ENCODE results near the gene SIRT2.
"Not testable (repeated sequence)": the region's sequence is repeated elsewhere in the genome, so short reads cannot be mapped to it uniquely, and the experiment has no call there.

SIRT2 gene

GRCh38 chr19:38898788-38899446, 501 bp downstream of the SIRT2 start:
- peak; percentile 39 for DNase-seq (ENCODE audit: low read depth, low spot score)

GRCh38 chr19:38894968-38895367, 4.5 kb downstream of the SIRT2 start:
- no peak for DNase-seq (ENCODE audit: low read depth, low spot score)

DNA sequence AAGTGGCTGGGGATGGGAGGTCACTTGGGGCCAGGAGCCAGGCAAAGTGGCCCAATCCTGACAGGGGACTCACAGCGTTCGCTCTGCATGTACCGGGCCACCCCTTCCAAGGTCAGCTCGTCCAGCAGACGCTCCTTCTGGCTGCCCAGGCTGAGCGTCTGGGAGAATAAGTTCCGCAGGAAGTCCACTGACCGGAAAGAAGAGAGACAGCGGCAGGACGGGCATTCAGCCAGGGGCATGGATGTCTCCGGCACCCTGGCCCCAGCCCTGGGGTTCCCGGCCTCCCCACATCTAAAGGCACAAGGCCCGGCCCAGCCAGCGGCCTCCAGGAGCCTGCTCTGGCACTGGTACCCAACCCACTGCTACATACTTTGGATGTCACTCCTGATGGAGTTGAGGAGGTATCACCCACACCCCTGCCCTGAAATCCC, 6.1 kb downstream of the SIRT2 start:
- DNase-seq (ENCODE audit: low read depth, low spot score), result no peak

- no peak for DNase-seq (ENCODE audit: low read depth, low spot score)
These were observed 6.6 kb downstream of the SIRT2 start for GRCh38 chr19:38892841-38893240.

DNA sequence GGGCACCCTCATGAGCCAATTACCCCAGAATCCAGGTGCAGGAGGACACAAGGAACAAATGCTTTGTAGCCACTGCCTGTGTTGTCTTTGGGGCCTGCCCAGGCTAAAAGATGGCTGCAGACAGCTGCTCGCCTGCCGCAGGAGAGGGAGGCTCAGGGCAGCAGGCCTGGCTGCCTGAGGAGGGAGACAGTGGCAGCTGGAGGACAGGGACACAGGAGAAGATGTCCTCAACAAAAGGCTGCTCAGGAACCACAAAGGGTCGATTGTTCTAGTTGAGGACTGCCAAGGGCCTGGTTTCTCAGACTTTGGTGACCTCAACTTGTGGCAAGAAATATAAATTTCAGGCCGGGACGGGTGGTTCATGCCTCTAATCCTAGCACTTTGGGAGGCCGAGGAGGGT, 7.6 kb downstream of the SIRT2 start:
- DNase-seq (ENCODE audit: low read depth, low spot score), result no peak

GRCh38 chr19:38890686-38891085, 8.7 kb downstream of the SIRT2 start:
- DNase-seq (ENCODE audit: low read depth, low spot score), result no peak

GRCh38 chr19:38889803-38890202, 9.6 kb downstream of the SIRT2 start:
- DNase-seq (ENCODE audit: low read depth, low spot score), result no peak

GRCh38 chr19:38888876-38889275, 10.5 kb downstream of the SIRT2 start:
- DNase-seq (ENCODE audit: low read depth, low spot score), result no peak

DNA sequence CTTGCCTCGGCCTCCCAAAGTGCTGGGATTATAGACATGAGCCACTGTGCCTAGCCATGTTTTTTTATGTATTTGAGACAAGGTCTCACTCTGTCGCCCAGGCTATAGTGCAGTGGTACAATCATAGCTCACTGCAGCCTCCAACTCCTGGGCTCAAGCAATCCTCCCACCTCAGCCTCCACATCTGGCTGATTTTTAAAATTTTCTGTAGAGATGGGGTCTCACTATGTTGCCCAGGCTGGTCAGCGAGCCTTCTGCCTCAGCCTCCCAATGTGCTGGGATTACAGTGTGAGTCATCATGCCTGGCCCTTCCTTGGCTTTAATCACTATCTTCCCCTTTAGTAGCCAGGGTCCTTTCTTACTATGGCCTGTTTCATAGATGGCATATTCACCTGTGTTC, 14.7 kb downstream of the SIRT2 start:
- not testable (repeated sequence) for DNase-seq (ENCODE audit: low read depth, low spot score)

GRCh38 chr19:38883286-38883685, 16.1 kb downstream of the SIRT2 start:
- DNase-seq (ENCODE audit: low read depth, low spot score), result no peak

DNA sequence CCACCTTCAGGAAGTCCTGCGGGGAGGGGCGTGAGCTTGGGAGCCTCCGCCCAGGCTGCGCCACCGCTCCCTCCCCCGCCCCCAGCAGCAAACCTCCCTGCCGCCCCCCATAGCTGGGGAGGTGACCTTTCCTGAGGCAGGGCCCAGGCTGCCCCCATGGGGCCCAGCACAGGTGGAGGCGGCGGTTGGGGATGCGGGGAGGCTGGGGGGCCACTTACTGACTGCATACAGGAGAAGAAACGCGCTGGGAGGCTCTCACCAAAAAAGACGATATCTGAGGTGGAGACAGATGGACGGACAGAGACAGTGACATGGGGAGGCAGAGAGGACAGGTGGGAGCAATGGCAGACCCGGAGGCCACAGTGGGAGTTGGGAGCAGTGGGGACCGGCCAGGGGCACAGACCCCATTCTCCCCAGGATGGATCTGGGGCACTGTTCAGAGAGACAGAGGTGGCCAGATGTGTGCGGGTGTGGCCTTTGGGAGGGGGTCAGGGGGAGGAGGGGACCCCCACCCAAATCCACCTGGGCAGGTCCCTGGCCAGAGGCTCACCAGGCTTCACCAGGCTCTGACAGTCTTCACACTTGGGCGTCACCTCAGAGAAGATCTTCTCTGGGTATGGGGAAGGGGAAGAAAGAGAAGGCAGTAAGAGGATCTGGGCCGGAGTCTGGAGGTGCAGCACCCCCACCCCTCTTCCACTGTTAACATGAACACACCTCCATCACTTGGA, 18.4 kb downstream of the SIRT2 start:
- no peak for DNase-seq (ENCODE audit: low read depth, low spot score)

DNA sequence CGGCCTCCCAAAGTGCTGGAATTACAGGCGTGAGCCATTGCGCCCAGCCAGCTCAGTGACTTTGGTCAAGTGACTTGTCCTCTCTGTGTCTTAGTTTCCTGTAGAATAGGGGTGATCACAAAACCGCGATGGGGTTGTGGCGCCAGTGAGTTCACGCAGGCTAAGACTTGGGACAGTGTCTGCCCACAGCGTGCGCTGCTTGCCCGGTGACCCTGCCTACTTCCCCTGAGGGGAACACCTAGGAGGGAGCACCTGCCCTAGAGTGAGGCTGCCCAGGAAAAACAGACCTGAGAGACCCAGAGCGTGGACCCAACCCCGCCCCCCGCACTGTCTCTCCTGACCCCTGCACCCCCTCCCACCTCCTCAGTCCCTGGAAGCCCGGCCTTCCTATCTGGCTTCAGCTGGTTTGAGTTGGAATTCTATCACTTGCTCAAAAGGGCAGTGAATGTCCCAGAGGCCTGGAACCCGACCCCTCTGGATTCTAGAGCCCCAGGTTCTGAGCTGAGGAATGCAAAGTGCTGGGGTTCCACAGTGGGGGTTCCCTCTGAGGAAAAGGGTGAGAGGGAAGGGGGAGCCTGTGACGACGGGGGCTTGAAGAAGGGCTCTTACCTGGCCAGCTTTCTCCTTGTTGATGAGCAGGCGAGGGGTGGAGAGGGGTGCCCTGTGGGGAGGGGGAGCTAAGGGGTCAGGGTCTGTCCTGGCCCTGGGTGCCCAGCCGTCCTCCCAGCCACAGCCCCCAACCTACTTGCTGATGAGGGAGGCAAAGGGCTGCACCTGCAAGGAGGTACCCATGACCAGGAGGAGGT, 19.1 kb downstream of the SIRT2 start:
- no peak for DNase-seq (ENCODE audit: low read depth, low spot score)

GRCh38 chr19:38879400-38879751, 20.0 kb downstream of the SIRT2 start:
- DNase-seq (ENCODE audit: low read depth, low spot score), result no peak

GRCh38 chr19:38878575-38879399, 20.6 kb downstream of the SIRT2 start:
- no peak for DNase-seq (ENCODE audit: low read depth, low spot score)

- DNase-seq (ENCODE audit: low read depth, low spot score), result no peak
These were observed 21.4 kb downstream of the SIRT2 start, which contains the start of gene RINL for GRCh38 chr19:38877781-38878574. RINL (minus strand) TSS chr19:38878275; CDS start chr19:38876742, 1,533 bp downstream.

- no peak for DNase-seq (ENCODE audit: low read depth, low spot score)
These were observed 23.6 kb downstream of the SIRT2 start for GRCh38 chr19:38875656-38876395.

DNA sequence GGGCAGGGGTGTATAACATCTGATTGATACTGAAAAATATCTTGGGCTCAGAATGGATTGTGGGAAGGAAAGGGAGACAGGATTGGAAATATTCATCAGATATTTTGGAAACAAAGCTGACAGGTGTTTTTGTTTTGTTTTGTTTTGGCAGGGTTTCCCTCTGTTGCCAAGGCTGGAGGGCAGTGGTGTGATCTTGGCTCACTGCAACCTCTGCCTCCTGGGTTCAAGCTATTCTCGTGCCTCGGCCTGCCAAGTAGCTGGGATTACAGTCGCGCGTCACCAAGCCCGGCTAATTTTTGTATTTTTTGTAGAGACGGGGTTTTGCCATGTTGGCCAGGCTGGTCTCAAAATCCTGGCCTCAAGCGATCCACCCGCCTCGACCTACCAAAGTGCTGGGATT, 26.0 kb downstream of the SIRT2 start:
- not testable (repeated sequence) for DNase-seq (ENCODE audit: low read depth, low spot score)

GRCh38 chr19:38870612-38871011, 28.8 kb downstream of the SIRT2 start:
- no peak for DNase-seq (ENCODE audit: low read depth, low spot score)

DNA sequence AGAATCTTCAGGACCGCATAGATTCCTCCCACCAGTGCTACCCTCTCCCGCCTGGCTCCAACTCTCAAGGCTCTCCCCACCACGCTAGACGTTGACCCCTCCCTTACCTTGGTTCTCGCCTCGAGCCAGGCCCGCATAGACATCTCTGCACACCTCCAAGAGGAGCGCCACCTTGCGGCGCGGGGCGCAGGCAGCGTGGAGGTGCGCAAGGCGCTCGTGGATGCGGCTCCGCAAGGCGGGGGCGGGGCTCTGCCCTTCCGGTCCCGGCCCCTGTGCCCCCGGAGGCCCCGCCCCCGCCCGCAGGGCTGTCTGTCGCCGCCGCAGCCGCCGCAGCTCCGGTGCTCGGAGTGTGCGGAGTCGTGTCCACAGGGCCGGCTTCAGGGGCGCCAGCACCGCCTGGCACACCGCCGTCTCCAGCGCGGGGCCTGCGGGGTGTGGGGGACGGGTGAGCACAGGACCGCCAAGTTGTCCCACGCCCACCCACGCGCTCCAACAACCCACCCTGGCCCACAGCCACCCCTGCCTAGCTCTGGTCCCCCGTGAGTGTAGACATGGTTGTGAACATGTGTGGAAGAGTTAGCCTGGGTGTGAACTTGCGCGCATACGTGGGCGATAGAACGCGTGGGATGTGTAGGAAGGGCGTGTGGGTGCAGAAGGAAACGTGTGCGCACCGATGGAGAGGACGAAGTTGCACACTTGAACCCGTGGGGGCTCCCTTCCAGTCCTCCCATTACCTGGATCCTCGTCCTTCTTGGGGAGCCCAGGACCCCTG, 29.4 kb downstream of the SIRT2 start:
- DNase-seq (ENCODE audit: low read depth, low spot score), result peak; percentile 80
